ENCODE results near the gene EPHB1.

GRCh38 chr3:135034891-135035440 is 239.9 kb downstream of the EPHB1 start:
- TF ChIP-seq EZH2 (IDR thresholded peaks at IDR 0.05; ENCODE audit: insufficient read depth, poor library complexity, severe bottlenecking) (no peak), EZH2phosphoT487 (IDR thresholded peaks at IDR 0.05; ENCODE audit: insufficient read depth, low read depth) (no peak)
